GM21529 (cell line): ENCODE data around the gene DGKI.

Source experiments
- ATAC-seq: cut with Tn5 transposase; IDR thresholded peaks from one replicate; pipeline ENCODE4 v1.9.1; 2021; ENCODE audit not compliant: unreplicated experiment

DGKI gene

GRCh38 chr7:137873524-137873923, 26.8 kb upstream of the DGKI start:
- ATAC-seq = peak; percentile 44

GRCh38 chr7:137871170-137871915, 24.6 kb upstream of the DGKI start:
- ATAC-seq = no peak

- ATAC-seq = no peak
Measured at GRCh38 chr7:137870684-137871083, 23.9 kb upstream of the DGKI start.

- ATAC-seq = no peak
Measured at GRCh38 chr7:137870078-137870477, 23.3 kb upstream of the DGKI start.

- ATAC-seq = no peak
Measured at GRCh38 chr7:137869260-137869659, 22.5 kb upstream of the DGKI start.

- no peak for ATAC-seq
Measured at GRCh38 chr7:137867289-137867688, 20.5 kb upstream of the DGKI start.

- ATAC-seq = no peak
Measured at GRCh38 chr7:137865764-137866163, 19.0 kb upstream of the DGKI start.

- no peak for ATAC-seq
Measured at GRCh38 chr7:137862964-137863363, 16.2 kb upstream of the DGKI start.

GRCh38 chr7:137862358-137862757, 15.6 kb upstream of the DGKI start:
- ATAC-seq = no peak

GRCh38 chr7:137860542-137860941, 13.8 kb upstream of the DGKI start:
- ATAC-seq = no peak

GRCh38 chr7:137853053-137853452, 6.3 kb upstream of the DGKI start:
- ATAC-seq = no peak

- ATAC-seq = no peak
Measured at GRCh38 chr7:137852108-137852507, 5.3 kb upstream of the DGKI start.

- no peak for ATAC-seq
Measured at GRCh38 chr7:137850972-137851945, 4.5 kb upstream of the DGKI start.

GRCh38 chr7:137850571-137850970, 3.8 kb upstream of the DGKI start:
- ATAC-seq = no peak

GRCh38 chr7:137848095-137848494, 1.3 kb upstream of the DGKI start:
- ATAC-seq = no peak

GRCh38 chr7:137847568-137848050, 835 bp upstream of the DGKI start:
- no peak for ATAC-seq

- no peak for ATAC-seq
Measured at GRCh38 chr7:137846549-137846826, 286 bp downstream of the DGKI start.

- no peak for ATAC-seq
Measured at GRCh38 chr7:137844677-137845425, 1.9 kb downstream of the DGKI start.

GRCh38 chr7:137839903-137840779, 6.6 kb downstream of the DGKI start:
- no peak for ATAC-seq

- no peak for ATAC-seq
Measured at GRCh38 chr7:137838706-137839315, 8.0 kb downstream of the DGKI start.
